GM23338 (cell line): ENCODE results near the gene SLC40A1. TPM values are rescaled to one million over a fixed set of nuclear protein-coding genes. Genes with fewer than 3 reads are reported as not detected.

Source experiments
- ATAC-seq: fragments of 200-7000 bp; cut with Tn5 transposase; 3 replicates; pipeline ENCODE4 v1.9.1; 2020
- DNase-seq: peaks from one replicate; pipeline ENCODE4 v3.0.0-alpha.2; 2015; ENCODE audit warnings: low spot score
- H2AFZ ChIP-seq: fragments of 200-600 bp; sonication (generic); 2 replicates; pipeline ENCODE4 v1.8.0; 2016; ENCODE audit warnings: antibody characterized with exemption, mild to moderate bottlenecking, moderate library complexity
- H3F3A ChIP-seq: fragments of 200-600 bp; sonication (generic); replicated peaks from 2 replicates; pipeline ENCODE4 v1.8.0; 2017; ENCODE audit warnings: antibody characterized with exemption, mixed run types, low read depth
- H3K27ac ChIP-seq: fragments of 200-600 bp; sonication (generic); 2 replicates; pipeline ENCODE4 v1.6.1; 2016; ENCODE audit warnings: low read depth
- H3K27me3 ChIP-seq: fragments of 200-600 bp; sonication (generic); 2 replicates; pipeline ENCODE4 v1.8.0; 2016; ENCODE audit warnings: mild to moderate bottlenecking, mixed run types, moderate library complexity; ENCODE audit not compliant: insufficient read depth
- H3K36me3 ChIP-seq: fragments of 200-600 bp; sonication (generic); 2 replicates; pipeline ENCODE4 v1.8.0; 2016; ENCODE audit warnings: mild to moderate bottlenecking; ENCODE audit not compliant: insufficient read depth
- H3K4me1 ChIP-seq: fragments of 200-600 bp; sonication (generic); 2 replicates; pipeline ENCODE4 v1.8.0; 2016; ENCODE audit warnings: mild to moderate bottlenecking, moderate library complexity; ENCODE audit not compliant: insufficient read depth
- H3K4me2 ChIP-seq: fragments of 200-600 bp; sonication (generic); 2 replicates; pipeline ENCODE4 v1.7.1; 2017; ENCODE audit warnings: mixed run types
- H3K4me3 ChIP-seq: fragments of 200-600 bp; sonication (generic); 2 replicates; pipeline ENCODE4 v1.6.1; 2016; ENCODE audit warnings: mixed run types
- H3K79me2 ChIP-seq: fragments of 200-600 bp; sonication (generic); replicated peaks from 2 replicates; pipeline ENCODE4 v1.8.0; 2017; ENCODE audit warnings: mild to moderate bottlenecking; ENCODE audit not compliant: insufficient read depth
- H3K9me2 ChIP-seq: fragments of 200-600 bp; sonication (generic); 2 replicates; pipeline ENCODE4 v1.8.0; 2017; ENCODE audit not compliant: insufficient read depth
- H4K20me1 ChIP-seq: fragments of 200-600 bp; sonication (generic); replicated peaks from 2 replicates; pipeline ENCODE4 v1.8.0; 2017; ENCODE audit warnings: mild to moderate bottlenecking; ENCODE audit not compliant: insufficient read depth
- H3K27ac Mint-ChIP-seq: 2 replicates; pipeline ENCODE4 v1.8.0; 2020; ENCODE audit warnings: inconsistent platforms, mild to moderate bottlenecking, moderate library complexity, mixed read lengths
- H3K27me3 Mint-ChIP-seq: 3 replicates; pipeline ENCODE4 v1.8.0; 2022; ENCODE audit warnings: low read depth, mild to moderate bottlenecking, moderate library complexity, mixed read lengths, inconsistent platforms; ENCODE audit not compliant: insufficient read depth, poor library complexity
- H3K36me3 Mint-ChIP-seq: 3 replicates; pipeline ENCODE4 v1.8.0; 2021; ENCODE audit warnings: low read depth, mild to moderate bottlenecking, inconsistent platforms, moderate library complexity, mixed read lengths
- H3K4me1 Mint-ChIP-seq: 3 replicates; pipeline ENCODE4 v1.8.0; 2020; ENCODE audit warnings: mild to moderate bottlenecking, inconsistent platforms, mixed read lengths
- H3K4me3 Mint-ChIP-seq: 3 replicates; pipeline ENCODE4 v1.8.0; 2021; ENCODE audit warnings: moderate library complexity, mild to moderate bottlenecking, inconsistent platforms, mixed read lengths
- H3K9me3 Mint-ChIP-seq: 3 replicates; pipeline ENCODE4 v1.8.0; 2020; ENCODE audit warnings: moderate library complexity, mild to moderate bottlenecking, inconsistent platforms, mixed read lengths
- CREB1 ChIP-seq: fragments of 250-450 bp; sonication (Bioruptor Pico); IDR thresholded peaks from 2 replicates; pipeline ENCODE4 v1.5.0; 2020; ENCODE audit warnings: low read depth, mild to moderate bottlenecking, moderate library complexity
- CTCF ChIP-seq, 2 experiments: fragments of 200-600 bp in 1 of 2; sonication (generic) in 1 of 2; conservative IDR thresholded peaks; 2 replicates each; pipeline versions ENCODE4 v1.5.1 to v1.6.1; 2016 to 2017; ENCODE audit warnings: antibody characterized with exemption in 2 of 2, low read depth in 2 of 2, mild to moderate bottlenecking in 2 of 2, moderate library complexity in 1 of 2
- ETS1 ChIP-seq: IDR thresholded peaks from 2 replicates; pipeline ENCODE4 v1.6.1; 2016; ENCODE audit warnings: antibody characterized with exemption
- EZH2 ChIP-seq: fragments of 200-600 bp; sonication (generic); IDR thresholded peaks from one replicate; pipeline ENCODE4 v1.8.0; 2017; ENCODE audit warnings: antibody characterized with exemption, mild to moderate bottlenecking, low read depth; ENCODE audit not compliant: unreplicated experiment
- EZH2phosphoT487 ChIP-seq: fragments of 200-600 bp; sonication (generic); IDR thresholded peaks from one replicate; pipeline ENCODE4 v1.8.1; 2018; ENCODE audit warnings: antibody characterized with exemption; ENCODE audit not compliant: unreplicated experiment
- JUNB ChIP-seq: IDR thresholded peaks from one replicate; pipeline ENCODE4 v1.6.1; 2016; ENCODE audit warnings: antibody characterized with exemption; ENCODE audit not compliant: unreplicated experiment
- NANOG ChIP-seq: IDR thresholded peaks from 2 replicates; pipeline ENCODE4 v1.6.1; 2016; ENCODE audit warnings: antibody characterized with exemption, borderline replicate concordance
- POLR2AphosphoS5 ChIP-seq: IDR thresholded peaks from 2 replicates; pipeline ENCODE4 v1.6.1; 2016; ENCODE audit warnings: antibody characterized with exemption, low read depth
- REST ChIP-seq: IDR thresholded peaks from one replicate; pipeline ENCODE4 v1.6.1; 2018; ENCODE audit warnings: antibody characterized with exemption; ENCODE audit not compliant: unreplicated experiment
- STAT1 ChIP-seq: IDR thresholded peaks from one replicate; pipeline ENCODE4 v1.6.1; 2016; ENCODE audit warnings: antibody characterized with exemption; ENCODE audit not compliant: unreplicated experiment
- ZNF114 ChIP-seq: fragments of 250-450 bp; sonication (Bioruptor Pico); IDR thresholded peaks from 2 replicates; pipeline ENCODE4 v1.5.0; 2020; ENCODE audit warnings: mild to moderate bottlenecking, moderate library complexity
- ZNF331 ChIP-seq: fragments of 250-450 bp; sonication (Bioruptor Pico); IDR thresholded peaks from 2 replicates; pipeline ENCODE4 v1.5.0; 2020; ENCODE audit warnings: low read depth, mild to moderate bottlenecking, moderate library complexity
- ZNF462 ChIP-seq: fragments of 250-450 bp; sonication (Bioruptor Pico); IDR thresholded peaks from 2 replicates; pipeline ENCODE4 v1.5.0; 2020; ENCODE audit warnings: mild to moderate bottlenecking, moderate library complexity
- polyA plus RNA-seq: library from polyadenylated mRNA; unstranded; fragments of >200 nt; fragmentation: Nextera tagmentation; extraction: Ambion mirVana; gene quantifications from 2 replicates; pipeline ENCODE4 v1.2.1, GENCODE V29; 2016
- total RNA-seq: library from RNA; depleted of rRNA; stranded (reverse); fragments of >200 nt; shearing (Covaris generic); gene quantifications from 2 replicates; pipeline ENCODE4 v1.2.3, GENCODE V29; 2014

Gene SLC40A1
- total and polyA plus RNA-seq, 2 experiments from 2014 or later, result 0.08 TPM; not detected in 1

GRCh38 chr2:189555232-189555631 lies 25.4 kb downstream of the SLC40A1 start:
- H4K20me1 ChIP-seq, result no peaks in the 10 kb centered on the region
- peaks cover 15% of the 10 kb centered on the region; the same call in 2 of the 3 replicates for H3K4me1 Mint-ChIP-seq
- no peak overlapping the region for H2AFZ ChIP-seq
- no peaks in the 10 kb centered on the region for H3K9me2 ChIP-seq
- H3K27ac ChIP-seq, result no peak overlapping the region
- no peaks in the 10 kb centered on the region for H3K9me3 Mint-ChIP-seq
- H3K36me3 Mint-ChIP-seq, result no peaks in the 10 kb centered on the region
- ATAC-seq (no peak), DNase-seq (no peak)
- no peaks in the 10 kb centered on the region for H3K79me2 ChIP-seq
- H3K36me3 ChIP-seq, result no peaks in the 10 kb centered on the region
- no peak overlapping the region for H3K4me3 ChIP-seq
- peak overlapping the region; percentile 4 for H3K27ac Mint-ChIP-seq
- H3K27me3 Mint-ChIP-seq, result no peaks in the 10 kb centered on the region
- no peaks in the 10 kb centered on the region for H3K27me3 ChIP-seq
- peaks cover 11% of the 10 kb centered on the region; the same call in 1 of the 2 replicates for H3K4me1 ChIP-seq
- TF ChIP-seq ZNF331, result no peak
- TF ChIP-seq CTCF (conservative IDR thresholded peaks at IDR 0.05; ENCODE audit: low read depth in 2 of 2), result no peak
- no peak for TF ChIP-seq REST
- no peak for TF ChIP-seq STAT1
- no peak for TF ChIP-seq CREB1
- TF ChIP-seq POLR2AphosphoS5, result no peak
- no peak for TF ChIP-seq EZH2phosphoT487
- TF ChIP-seq ZNF462 (CRISPR knock-in tag), result no peak
- TF ChIP-seq ETS1, result no peak
- no peak for TF ChIP-seq NANOG
- no peak for TF ChIP-seq JUNB
- TF ChIP-seq ZNF114, result no peak
- TF ChIP-seq EZH2, result no peak
- H3K4me3 Mint-ChIP-seq, result no peak overlapping the region
- no peak overlapping the region for H3K4me2 ChIP-seq
- no peaks in the 10 kb centered on the region for H3F3A ChIP-seq
